Keratinocyte (primary cell): ENCODE data around the gene P2RY11. TPM values are rescaled to one million over a fixed set of nuclear protein-coding genes. Genes with fewer than 3 reads are reported as not detected.

ENCODE experiments used
- DNase-seq: peaks from one replicate; pipeline ENCODE4 v3.0.0-alpha.2; 2011; ENCODE audit warnings: low read depth, missing footprints, low spot score
- FAIRE-seq: peaks from 2 replicates; lab custom pipeline; 2011; peaks lifted over from hg19 to GRCh38; lab: Jason Lieb, UNC
- H2AFZ ChIP-seq: 2 replicates; pipeline ENCODE4 v1.6.0; 2012; ENCODE audit warnings: low read length, control low read depth, inconsistent platforms; ENCODE audit not compliant: control insufficient read depth
- H3K27ac ChIP-seq: 2 replicates; pipeline ENCODE4 v1.5.1; 2011; ENCODE audit warnings: low read length; ENCODE audit not compliant: control insufficient read depth, insufficient read depth
- H3K27me3 ChIP-seq: 3 replicates; pipeline ENCODE4 v1.6.0; 2011; ENCODE audit warnings: low read length; ENCODE audit not compliant: control insufficient read depth, insufficient read depth; ENCODE audit errors: extremely low read depth
- H3K36me3 ChIP-seq, 2 experiments: 2 replicates in 1 of 2; 3 replicates in 1 of 2; pipeline ENCODE4 v1.5.1; 2011; ENCODE audit warnings: low read length in 2 of 2, mild to moderate bottlenecking in 1 of 2; ENCODE audit not compliant: control insufficient read depth in 2 of 2, insufficient read depth in 2 of 2; ENCODE audit errors: extremely low read depth in 1 of 2
- H3K4me1 ChIP-seq: 3 replicates; pipeline ENCODE4 v1.5.1; 2011; ENCODE audit warnings: low read length; ENCODE audit not compliant: control insufficient read depth, insufficient read depth; ENCODE audit errors: extremely low read depth
- H3K4me2 ChIP-seq: 3 replicates; pipeline ENCODE4 v1.6.0; 2011; ENCODE audit warnings: low read depth, low read length; ENCODE audit not compliant: control insufficient read depth, insufficient read depth; ENCODE audit errors: extremely low read depth
- H3K4me3 ChIP-seq, 3 experiments: fragments of 200-600 bp in 1 of 3; sonication (generic) in 1 of 3; 2 replicates in 2 of 3; 3 replicates in 1 of 3; pipeline ENCODE4 v1.5.1; 2011 to 2016; ENCODE audit warnings: low read length in 3 of 3, mild to moderate bottlenecking in 3 of 3, control low read depth in 2 of 3, inconsistent platforms in 1 of 3, low read depth in 1 of 3, mixed read lengths in 1 of 3, mixed run types in 1 of 3, moderate library complexity in 1 of 3; ENCODE audit not compliant: control insufficient read depth in 2 of 3, insufficient read depth in 2 of 3; ENCODE audit errors: extremely low read depth in 1 of 3
- H3K79me2 ChIP-seq: 2 replicates; pipeline ENCODE4 v1.6.0; 2012; ENCODE audit warnings: low read length; ENCODE audit not compliant: control insufficient read depth, insufficient read depth
- H3K9ac ChIP-seq: 3 replicates; pipeline ENCODE4 v1.6.0; 2011; ENCODE audit warnings: low read length; ENCODE audit not compliant: control insufficient read depth, insufficient read depth; ENCODE audit errors: extremely low read depth
- H3K9me1 ChIP-seq: 3 replicates; pipeline ENCODE4 v1.6.0; 2011; ENCODE audit warnings: low read length; ENCODE audit not compliant: control insufficient read depth, insufficient read depth; ENCODE audit errors: extremely low read depth
- H3K9me3 ChIP-seq: 2 replicates; pipeline ENCODE4 v1.5.1; 2012; ENCODE audit warnings: low read depth, low read length; ENCODE audit not compliant: control insufficient read depth
- H4K20me1 ChIP-seq: 3 replicates; pipeline ENCODE4 v1.6.0; 2011; ENCODE audit warnings: low read length; ENCODE audit not compliant: control insufficient read depth, insufficient read depth; ENCODE audit errors: extremely low read depth
- EZH2 ChIP-seq: IDR thresholded peaks from one replicate; pipeline ENCODE4 v1.6.1; 2012; ENCODE audit warnings: inconsistent platforms, mild to moderate bottlenecking, low read length, moderate library complexity
- dilution Hi-C: fragments of 300-500 bp; cut with MboI; formaldehyde crosslinking; loops from one replicate; pipeline ENCODE4 v1.7.0; 2020; ENCODE audit warnings: low sequenced_read_pairs; ENCODE audit not compliant: extremely low pct_ligation_motif_present
- polyA plus RNA-seq, 5 experiments: library from polyadenylated mRNA; depleted of rRNA in 3 of 5; stranded (reverse) in 3 of 5; stranded (forward) in 1 of 5; unstranded in 1 of 5; fragments of >200 nt; gene quantifications; 1 replicate in 1 of 5; 2 replicates in 3 of 5; 3 replicates in 1 of 5; pipeline versions ENCODE4 v1.2.1 to v1.2.3, GENCODE V29; 2011 to 2012; ENCODE audit warnings: missing spikeins in 2 of 5, low read depth in 1 of 5, low replicate concordance in 1 of 5
- TF ChIP-seq, protein P1 (sequence below), 3 experiments: IDR thresholded peaks in 1 of 3; conservative IDR thresholded peaks in 1 of 3; optimal IDR thresholded peaks in 1 of 3; 2 replicates in 2 of 3; 3 replicates in 1 of 3; pipeline versions ENCODE3 to v1.5.1; 2011; ENCODE audit warnings: low read length in 3 of 3, mild to moderate bottlenecking in 3 of 3, moderate library complexity in 2 of 3, control low read depth in 1 of 3, inconsistent platforms in 1 of 3; ENCODE audit not compliant: insufficient read depth in 2 of 3; ENCODE audit errors: extremely low read depth in 1 of 3

P2RY11 gene
- polyA plus RNA-seq, 1 donor (not counting 4 experiments of a cell fraction or from before 2014, with no cell fraction given), result 3.2 TPM

DNA sequence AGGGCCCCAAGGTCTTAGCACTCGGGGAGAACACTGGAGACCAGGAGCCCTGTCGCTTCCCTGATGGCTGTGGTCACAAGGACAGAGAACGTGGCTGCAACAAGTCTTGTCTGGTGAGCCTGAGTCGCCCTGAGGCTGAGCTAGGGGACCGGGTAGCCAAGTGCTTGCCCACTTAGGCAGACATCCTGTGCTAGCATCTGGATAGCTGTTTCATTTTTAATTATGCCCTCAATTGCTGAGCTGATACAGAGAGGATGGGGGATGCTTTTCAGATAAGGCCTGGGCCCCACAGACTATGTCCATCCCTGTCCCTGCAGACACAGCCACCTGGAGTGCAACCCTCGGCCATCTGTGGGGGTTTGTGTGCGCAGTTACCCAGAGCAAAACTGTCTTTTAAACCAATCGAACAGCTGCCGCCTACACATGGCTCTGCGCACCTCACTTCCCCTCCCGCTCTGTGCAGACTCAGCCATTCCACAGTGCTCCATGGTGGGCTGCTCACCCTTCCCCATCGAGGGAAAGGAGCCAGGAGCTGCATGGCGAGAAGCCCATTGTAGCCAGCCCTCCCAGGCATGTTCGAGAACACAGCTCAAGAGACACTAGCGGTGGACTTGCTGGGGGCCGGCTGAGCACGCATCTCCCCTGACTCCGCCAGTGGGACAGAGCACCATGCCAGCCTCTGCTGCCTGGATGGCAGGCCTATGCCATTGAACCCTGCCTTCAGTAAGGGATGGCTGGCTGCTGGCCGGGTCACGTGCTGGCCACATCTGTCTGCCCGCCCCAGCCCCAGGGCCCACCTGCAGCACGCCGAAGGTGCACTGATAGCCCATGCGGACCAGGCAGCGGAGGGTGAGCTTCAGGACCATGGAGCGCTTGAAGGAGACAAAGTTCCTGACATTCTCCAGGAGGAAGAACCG, 27.6 kb downstream of the P2RY11 start:
- Histone ChIP-seq H3K4me2 (no peak overlapping the region), H3K4me3 (no peak overlapping the region), H3K79me2 (no peaks in the 10 kb centered on the region), H3K4me1 (no peaks in the 10 kb centered on the region), H3K27ac (no peak overlapping the region), H3K9ac (no peak overlapping the region), H3K9me1 (no peaks in the 10 kb centered on the region), H3K27me3 (no peaks in the 10 kb centered on the region), H3K9me3 (no peaks in the 10 kb centered on the region), H2AFZ (no peak overlapping the region), H4K20me1 (no peaks in the 10 kb centered on the region), H3K36me3 (peaks cover 49 to 57% of the 10 kb centered on the region in 2 experiments)
- FAIRE-seq, result no peak
- DNase-seq, result no peak
- no peak for TF ChIP-seq EZH2
- TF ChIP-seq, protein P1, sequence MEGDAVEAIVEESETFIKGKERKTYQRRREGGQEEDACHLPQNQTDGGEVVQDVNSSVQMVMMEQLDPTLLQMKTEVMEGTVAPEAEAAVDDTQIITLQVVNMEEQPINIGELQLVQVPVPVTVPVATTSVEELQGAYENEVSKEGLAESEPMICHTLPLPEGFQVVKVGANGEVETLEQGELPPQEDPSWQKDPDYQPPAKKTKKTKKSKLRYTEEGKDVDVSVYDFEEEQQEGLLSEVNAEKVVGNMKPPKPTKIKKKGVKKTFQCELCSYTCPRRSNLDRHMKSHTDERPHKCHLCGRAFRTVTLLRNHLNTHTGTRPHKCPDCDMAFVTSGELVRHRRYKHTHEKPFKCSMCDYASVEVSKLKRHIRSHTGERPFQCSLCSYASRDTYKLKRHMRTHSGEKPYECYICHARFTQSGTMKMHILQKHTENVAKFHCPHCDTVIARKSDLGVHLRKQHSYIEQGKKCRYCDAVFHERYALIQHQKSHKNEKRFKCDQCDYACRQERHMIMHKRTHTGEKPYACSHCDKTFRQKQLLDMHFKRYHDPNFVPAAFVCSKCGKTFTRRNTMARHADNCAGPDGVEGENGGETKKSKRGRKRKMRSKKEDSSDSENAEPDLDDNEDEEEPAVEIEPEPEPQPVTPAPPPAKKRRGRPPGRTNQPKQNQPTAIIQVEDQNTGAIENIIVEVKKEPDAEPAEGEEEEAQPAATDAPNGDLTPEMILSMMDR (optimal IDR thresholded peaks at IDR 0.05 in 1 of 3, IDR thresholded peaks at IDR 0.05 in 1 of 3, conservative IDR thresholded peaks at IDR 0.05 in 1 of 3; ENCODE audit: extremely low read depth in 1 of 3, insufficient read depth in 2 of 3, low read length in 3 of 3), result no peak
- dilution Hi-C loops, result no loop called here

GRCh38 chr19:10139952-10140351, 28.5 kb downstream of the P2RY11 start:
- no peaks in the 10 kb centered on the region for H4K20me1 ChIP-seq
- TF ChIP-seq, protein P1 (optimal IDR thresholded peaks at IDR 0.05 in 1 of 3, IDR thresholded peaks at IDR 0.05 in 1 of 3, conservative IDR thresholded peaks at IDR 0.05 in 1 of 3; ENCODE audit: extremely low read depth in 1 of 3, insufficient read depth in 2 of 3, low read length in 3 of 3), result no peak
- no peak for TF ChIP-seq EZH2
- FAIRE-seq (no peak), DNase-seq (no peak)
- no peaks in the 10 kb centered on the region for H3K27me3 ChIP-seq
- no peaks in the 10 kb centered on the region for H3K9me1 ChIP-seq
- no peaks in the 10 kb centered on the region for H3K9me3 ChIP-seq
- H3K9ac ChIP-seq, result no peak overlapping the region
- no peak overlapping the region for H3K27ac ChIP-seq
- no peak overlapping the region for H3K4me2 ChIP-seq
- H2AFZ ChIP-seq, result no peak overlapping the region
- no peaks in the 10 kb centered on the region for H3K4me1 ChIP-seq
- dilution Hi-C loops, result no loop called here
- H3K79me2 ChIP-seq, result no peaks in the 10 kb centered on the region
- H3K36me3 ChIP-seq, result peaks cover 47 to 63% of the 10 kb centered on the region in 2 experiments
- no peak overlapping the region for H3K4me3 ChIP-seq
